Activated T-helper 2 cell treated with anti-CD3 and anti-CD28 coated beads, Interferon-gamma antibody, Interleukin-2, Interleukin-4, amounts not matched to agents 10 μg/mL and 5 μg/mL and 100 μg/mL, durations not matched to agents 14 hours and 24 hours and 36 hours (primary cell): Measurements from ENCODE around the gene FCGR3B. TPM values are rescaled to one million over a fixed set of nuclear protein-coding genes. Genes with fewer than 3 reads are reported as not detected.
"Not testable (repeated sequence)": the region's sequence is repeated elsewhere in the genome, so short reads cannot be mapped to it uniquely, and the experiment has no call there.

ENCODE experiments used
- DNase-seq: peaks from one replicate; pipeline ENCODE4 v3.0.0; 2021; ENCODE audit warnings: low spot score
- H3K27ac Mint-ChIP-seq: one replicate; pipeline ENCODE4 v1.8.0; 2021; ENCODE audit warnings: mixed read lengths
- H3K27me3 Mint-ChIP-seq: one replicate; pipeline ENCODE4 v1.8.0; 2021; ENCODE audit warnings: low read depth, mixed read lengths
- H3K36me3 Mint-ChIP-seq: one replicate; pipeline ENCODE4 v1.8.0; 2021; ENCODE audit warnings: low read depth, mixed read lengths
- H3K4me1 Mint-ChIP-seq: one replicate; pipeline ENCODE4 v1.8.0; 2021; ENCODE audit warnings: low read depth, mixed read lengths
- H3K4me3 Mint-ChIP-seq: one replicate; pipeline ENCODE4 v1.8.0; 2021; ENCODE audit warnings: low read depth, mild to moderate bottlenecking, moderate library complexity, mixed read lengths
- H3K9me3 Mint-ChIP-seq: one replicate; pipeline ENCODE4 v1.8.0; 2021; ENCODE audit warnings: mixed read lengths
- intact Hi-C: fragments of 100-400 bp; cut with micrococcal nuclease; formaldehyde crosslinking; loops from one replicate; pipeline ENCODE4 v1.15.1; 2023
- total RNA-seq: library from RNA; stranded (reverse); gene quantifications from 2 replicates; pipeline ENCODE4 v1.2.3, GENCODE V29; 2022

The FCGR3B gene
- total RNA-seq, 1 donor from 2014 or later, result not detected

- H3K27me3 Mint-ChIP-seq, H3K36me3 Mint-ChIP-seq, DNase-seq, H3K9me3 Mint-ChIP-seq, H3K27ac Mint-ChIP-seq, H3K4me1 Mint-ChIP-seq, intact Hi-C loops, H3K4me3 Mint-ChIP-seq: not testable (repeated sequence)
Observed at GRCh38 chr1:161588596-161588995, 42.4 kb downstream of the FCGR3B start.

GRCh38 chr1:161582882-161583281 lies 48.1 kb downstream of the FCGR3B start:
- H3K4me1 Mint-ChIP-seq, intact Hi-C loops, H3K4me3 Mint-ChIP-seq, H3K27ac Mint-ChIP-seq, DNase-seq, H3K9me3 Mint-ChIP-seq, H3K27me3 Mint-ChIP-seq, H3K36me3 Mint-ChIP-seq: not testable (repeated sequence)

- H3K9me3 Mint-ChIP-seq, DNase-seq, H3K4me3 Mint-ChIP-seq, intact Hi-C loops, H3K27ac Mint-ChIP-seq, H3K4me1 Mint-ChIP-seq, H3K27me3 Mint-ChIP-seq, H3K36me3 Mint-ChIP-seq: not testable (repeated sequence)
Observed at GRCh38 chr1:161580879-161581537, 50.0 kb downstream of the FCGR3B start.

GRCh38 chr1:161579856-161580507 lies 51.0 kb downstream of the FCGR3B start:
- intact Hi-C loops, H3K36me3 Mint-ChIP-seq, H3K4me3 Mint-ChIP-seq, H3K4me1 Mint-ChIP-seq, H3K9me3 Mint-ChIP-seq, DNase-seq, H3K27me3 Mint-ChIP-seq, H3K27ac Mint-ChIP-seq: not testable (repeated sequence)

- intact Hi-C loops, H3K9me3 Mint-ChIP-seq, DNase-seq, H3K27me3 Mint-ChIP-seq, H3K36me3 Mint-ChIP-seq, H3K27ac Mint-ChIP-seq, H3K4me1 Mint-ChIP-seq, H3K4me3 Mint-ChIP-seq: not testable (repeated sequence)
Observed at GRCh38 chr1:161576676-161577075, 54.3 kb downstream of the FCGR3B start.

Other genes starting within 250 kb of the FCGR3B start
- gene FCGR2A, start 125.7 kb downstream of the FCGR3B start, total RNA-seq, result 0.50 and 0.60 TPM in 2 replicates
- 4.4 and 4.9 TPM in 2 replicates for gene HSPA6, start 106.6 kb downstream of the FCGR3B start, total RNA-seq
- not detected in 2 replicates for gene FCGR3A, start 81.4 kb downstream of the FCGR3B start, total RNA-seq
- gene FCGR2B, start 32.0 kb upstream of the FCGR3B start, total RNA-seq, result not detected in 2 replicates
- gene FCRLA, start 76.1 kb upstream of the FCGR3B start, total RNA-seq, result not detected in 2 replicates
- 0.16 TPM in 1 of 2 replicates, not detected in the other for gene FCRLB, start 90.4 kb upstream of the FCGR3B start, total RNA-seq
- 31.2 and 38.0 TPM in 2 replicates for gene DUSP12, start 118.6 kb upstream of the FCGR3B start, total RNA-seq
- 29.6 and 30.4 TPM in 2 replicates for gene ATF6, start 135.1 kb upstream of the FCGR3B start, total RNA-seq